CD4-positive, alpha-beta T cell treated with Interleukin-2 at 100 ng/mL for 4 hours (primary cell): ENCODE measurements around the gene TOX4.

ENCODE experiments used
- DNase-seq: peaks from one replicate; pipeline ENCODE4 v3.0.0-alpha.2; 2020; ENCODE audit warnings: low spot score

Gene TOX4

GRCh38 chr14:21503376-21503775 lies 26.4 kb downstream of the TOX4 start:
- DNase-seq, result no peak

GRCh38 chr14:21505012-21505553 lies 28.1 kb downstream of the TOX4 start:
- DNase-seq, result peak; percentile 16

- no peak for DNase-seq
Measured at GRCh38 chr14:21506557-21506956, 29.6 kb downstream of the TOX4 start.

GRCh38 chr14:21509432-21510143 lies 32.6 kb downstream of the TOX4 start:
- DNase-seq, result no peak

- DNase-seq, result peak; percentile 96
Measured at GRCh38 chr14:21510735-21511657, 34.0 kb downstream of the TOX4 start, which contains the start of gene METTL3. Gene METTL3 (minus strand): TSS chr14:21511340. CDS start chr14:21511223, 117 bp downstream.

- DNase-seq, result no peak
Measured at GRCh38 chr14:21514341-21514740, 37.3 kb downstream of the TOX4 start.

- no peak for DNase-seq
Measured at GRCh38 chr14:21518725-21519124, 41.7 kb downstream of the TOX4 start.

GRCh38 chr14:21520767-21521166 lies 43.8 kb downstream of the TOX4 start:
- DNase-seq, result no peak

- DNase-seq, result no peak
Measured at GRCh38 chr14:21521501-21521900, 44.5 kb downstream of the TOX4 start.

GRCh38 chr14:21523203-21523602 lies 46.2 kb downstream of the TOX4 start:
- no peak for DNase-seq

GRCh38 chr14:21524575-21525490 lies 47.8 kb downstream of the TOX4 start:
- no peak for DNase-seq

- no peak for DNase-seq
Measured at GRCh38 chr14:21525571-21525961, 48.6 kb downstream of the TOX4 start.

- peak; percentile 64 for DNase-seq
Measured at GRCh38 chr14:21525962-21526671, 49.1 kb downstream of the TOX4 start, which contains the start of gene SALL2. Gene SALL2 (minus strand): TSS chr14:21526346. CDS start chr14:21526127, 219 bp downstream.

- DNase-seq, result no peak
Measured at GRCh38 chr14:21526672-21527317, 49.8 kb downstream of the TOX4 start.

GRCh38 chr14:21527318-21527679 lies 50.3 kb downstream of the TOX4 start:
- no peak for DNase-seq

GRCh38 chr14:21528381-21529348 lies 51.7 kb downstream of the TOX4 start:
- no peak for DNase-seq

- no peak for DNase-seq
Measured at GRCh38 chr14:21529515-21529914, 52.5 kb downstream of the TOX4 start.

- no peak for DNase-seq
Measured at GRCh38 chr14:21533294-21533693, 56.3 kb downstream of the TOX4 start.

- DNase-seq, result no peak
Measured at GRCh38 chr14:21534576-21534975, 57.6 kb downstream of the TOX4 start.
